Suprapubic skin (tissue), 3 donors: ENCODE data around the gene GRM7.

ENCODE experiments used
- CTCF ChIP-seq, 2 donors: fragments of 200-600 bp in 1 of 2; fragments of 450-650 bp in 1 of 2; sonication (generic) in 1 of 2; IDR thresholded peaks; one replicate each; pipeline ENCODE4 v1.5.1; 2016 to 2019; ENCODE audit warnings: antibody characterized with exemption in 2 of 2, mild to moderate bottlenecking in 1 of 2, moderate library complexity in 1 of 2
- EP300 ChIP-seq: sonication (generic); formaldehyde crosslinking; IDR thresholded peaks from one replicate; pipeline ENCODE4 v1.6.1; 2017; ENCODE audit warnings: antibody characterized with exemption

- TF ChIP-seq CTCF (IDR thresholded peaks at IDR 0.05) (no peak), EP300 (no peak)
These were observed 715.2 kb downstream of the GRM7 start for GRCh38 chr3:7576071-7576470.
